Endothelial cell of umbilical vein (primary cell): ENCODE measurements around the gene LRP1B. TPM values are rescaled to one million over a fixed set of nuclear protein-coding genes. Genes with fewer than 3 reads are reported as not detected.

ENCODE experiments used
- BruUV-seq: library from RNA; stranded (reverse); fragments of 400-500 nt; replicated peaks from 2 replicates; lab custom pipeline; 2021; lab: Mats Ljungman, UMichigan
- CTCF ChIA-PET: fragments of 300-600, 350-600 bp; sonication (Branson Sonifier 250); formaldehyde crosslinking; loops from one replicate; lab custom pipeline; 2021; ENCODE audit warnings: antibody characterized with exemption, inconsistent platforms; lab: Charles Lee
- POLR2A ChIA-PET: fragments of 300-600, 350-600 bp; sonication (Branson Sonifier 250); formaldehyde crosslinking; loops from one replicate; lab custom pipeline; 2021; ENCODE audit warnings: antibody characterized with exemption, inconsistent platforms; lab: Charles Lee
- DNase-seq: peaks from one replicate; pipeline ENCODE4 v3.0.0-alpha.2; 2011; ENCODE audit warnings: low read depth, low spot score
- FAIRE-seq: peaks from 2 replicates; lab custom pipeline; 2011; peaks lifted over from hg19 to GRCh38; lab: Jason Lieb, UNC
- H2AFZ ChIP-seq: 2 replicates; pipeline ENCODE4 v1.6.0; 2012; ENCODE audit warnings: low read depth, low read length, control low read depth, inconsistent platforms
- H3K27ac ChIP-seq: 2 replicates; pipeline ENCODE4 v1.5.1; 2011; ENCODE audit warnings: low read depth, mild to moderate bottlenecking, control low read depth, low read length, moderate library complexity; ENCODE audit not compliant: insufficient read depth
- H3K27me3 ChIP-seq, 2 experiments: 2 replicates each; pipeline versions ENCODE4 v1.6.0 to v1.6.1; 2011; ENCODE audit warnings: low read length in 2 of 2, mixed read lengths in 1 of 2; ENCODE audit not compliant: control insufficient read depth in 2 of 2, insufficient read depth in 2 of 2
- H3K36me3 ChIP-seq, 2 experiments: 2 replicates in 1 of 2; 3 replicates in 1 of 2; pipeline ENCODE4 v1.5.1; 2011; ENCODE audit warnings: low read length in 2 of 2, mild to moderate bottlenecking in 1 of 2, moderate library complexity in 1 of 2; ENCODE audit not compliant: control insufficient read depth in 2 of 2, insufficient read depth in 2 of 2; ENCODE audit errors: extremely low read depth in 1 of 2
- H3K4me1 ChIP-seq: 3 replicates; pipeline ENCODE4 v1.5.1; 2011; ENCODE audit warnings: mild to moderate bottlenecking, low read length; ENCODE audit not compliant: control insufficient read depth, insufficient read depth; ENCODE audit errors: extremely low read depth
- H3K4me2 ChIP-seq: 2 replicates; pipeline ENCODE4 v1.6.1; 2011; ENCODE audit warnings: low read length, control low read depth, mixed read lengths; ENCODE audit not compliant: insufficient read depth
- H3K4me3 ChIP-seq, 3 experiments: fragments of 200-600 bp in 1 of 3; sonication (generic), shearing (Covaris generic) in 1 of 3; replicated peaks in 1 of 3; 2 replicates each; pipeline ENCODE4 v1.5.1; 2011 to 2016; ENCODE audit warnings: control low read depth in 3 of 3, low read length in 3 of 3, mild to moderate bottlenecking in 2 of 3, inconsistent platforms in 1 of 3, low read depth in 1 of 3, moderate library complexity in 1 of 3; ENCODE audit not compliant: insufficient read depth in 1 of 3
- H3K79me2 ChIP-seq: 2 replicates; pipeline ENCODE4 v1.6.0; 2012; ENCODE audit warnings: low read length, inconsistent platforms; ENCODE audit not compliant: control insufficient read depth, insufficient read depth
- H3K9ac ChIP-seq: replicated peaks from 2 replicates; pipeline ENCODE3; 2011; ENCODE audit warnings: low read length, control low read depth; ENCODE audit not compliant: insufficient read depth; ENCODE audit errors: extremely low read depth
- H3K9me1 ChIP-seq: replicated peaks from 3 replicates; pipeline ENCODE4 v1.6.0; 2011; ENCODE audit warnings: mild to moderate bottlenecking, low read length; ENCODE audit not compliant: control insufficient read depth, insufficient read depth; ENCODE audit errors: extremely low read depth
- H3K9me3 ChIP-seq: replicated peaks from 2 replicates; pipeline ENCODE4 v1.5.1; 2012; ENCODE audit warnings: low read length, inconsistent platforms; ENCODE audit not compliant: control insufficient read depth, insufficient read depth
- H4K20me1 ChIP-seq: replicated peaks from 2 replicates; pipeline ENCODE3; 2011; ENCODE audit warnings: mild to moderate bottlenecking, low read length; ENCODE audit not compliant: control insufficient read depth, insufficient read depth; ENCODE audit errors: extremely low read depth
- CTCF ChIP-seq, 2 donors: IDR thresholded peaks; 1 replicate in 1 of 2; 2 replicates in 1 of 2; pipeline ENCODE4 v1.5.1; 2011; ENCODE audit warnings: low read length in 2 of 2, mild to moderate bottlenecking in 2 of 2, moderate library complexity in 2 of 2, control low read depth in 1 of 2, inconsistent platforms in 1 of 2, low read depth in 1 of 2; ENCODE audit not compliant: insufficient read depth in 1 of 2; ENCODE audit errors: extremely low read depth in 1 of 2
- EZH2 ChIP-seq: IDR thresholded peaks from 2 replicates; pipeline ENCODE4 v1.6.1; 2012; ENCODE audit warnings: borderline replicate concordance, low read depth, mild to moderate bottlenecking, moderate library complexity, low read length, inconsistent platforms; ENCODE audit not compliant: severe bottlenecking
- FOS ChIP-seq: IDR thresholded peaks from 2 replicates; pipeline ENCODE4 v1.6.1; 2011; ENCODE audit warnings: mild to moderate bottlenecking, low read length, moderate library complexity, borderline replicate concordance; ENCODE audit not compliant: insufficient read depth
- GATA2 ChIP-seq: IDR thresholded peaks from 2 replicates; pipeline ENCODE4 v1.7.0; 2011; ENCODE audit warnings: low read depth, mild to moderate bottlenecking, moderate library complexity, mixed read lengths, low read length; ENCODE audit not compliant: insufficient read length, insufficient read depth
- JUN ChIP-seq: IDR thresholded peaks from 2 replicates; pipeline ENCODE4 v1.6.1; 2011; ENCODE audit warnings: borderline replicate concordance, low read depth; ENCODE audit not compliant: insufficient read length, insufficient read depth
- MAX ChIP-seq: IDR thresholded peaks from 2 replicates; pipeline ENCODE4 v1.6.1; 2011; ENCODE audit not compliant: insufficient read depth, insufficient read length
- MYC ChIP-seq: IDR thresholded peaks from one replicate; pipeline ENCODE4 v1.6.1; 2011; ENCODE audit warnings: mild to moderate bottlenecking, low read depth, low read length
- POLR2A ChIP-seq: IDR thresholded peaks from 2 replicates; pipeline ENCODE4 v1.6.1; 2012; ENCODE audit warnings: low read depth, mild to moderate bottlenecking, control low read depth, low read length
- POLR2AphosphoS5 ChIP-seq: IDR thresholded peaks from 2 replicates; pipeline ENCODE4 v1.6.1; 2012; ENCODE audit warnings: low read depth, mild to moderate bottlenecking, control low read depth, low read length, moderate library complexity; ENCODE audit not compliant: insufficient read depth
- dilution Hi-C: fragments of 300-500 bp; cut with MboI; formaldehyde crosslinking; loops from one replicate; pipeline ENCODE4 v1.15.0; 2019; ENCODE audit warnings: low sequenced_read_pairs; ENCODE audit not compliant: extremely low pct_ligation_motif_present
- intact Hi-C: fragments of 100-400 bp; cut with micrococcal nuclease; formaldehyde crosslinking; loops from one replicate; pipeline ENCODE4 v1.10.0; 2022
- polyA plus RNA-seq, 4 experiments: library from polyadenylated mRNA; depleted of rRNA in 3 of 4; stranded (reverse) in 3 of 4; unstranded in 1 of 4; fragments of >200 nt; gene quantifications; 2 replicates each; pipeline versions ENCODE4 v1.2.1 to v1.2.3, GENCODE V29; 2011 to 2012; ENCODE audit warnings: missing spikeins in 1 of 4
- total RNA-seq: library from RNA; stranded (reverse); gene quantifications from 2 replicates; pipeline ENCODE4 v1.2.3, GENCODE V29; 2021

The LRP1B gene
- total and polyA plus RNA-seq, 2 donors (not counting 3 experiments of a cell fraction or from before 2014, with no cell fraction given), result 0.03 to 0.07 TPM

- dilution Hi-C loops, result no loop called here
- Histone ChIP-seq H3K79me2 (no peaks in the 10 kb centered on the region), H3K36me3 (no peaks in the 10 kb centered on the region), H3K9me1 (no peaks in the 10 kb centered on the region), H2AFZ (no peak overlapping the region), H3K9ac (no peak overlapping the region), H3K9me3 (no peaks in the 10 kb centered on the region), H3K27me3 (no peaks in the 10 kb centered on the region), H3K27ac (no peak overlapping the region), H3K4me3 (no peak overlapping the region), H3K4me1 (no peaks in the 10 kb centered on the region), H4K20me1 (no peaks in the 10 kb centered on the region), H3K4me2 (no peak overlapping the region)
- DNase-seq (no peak), FAIRE-seq (no peak)
- ChIA-PET CTCF (interaction anchor here (0.6 kb wide), 1 partner anchor 35 kb away, joined by 3 read pairs; no protein-coding TSS in a partner anchor), POLR2A (no interaction called here)
- intact Hi-C loops, result no loop called here
- TF ChIP-seq POLR2AphosphoS5, result no peak
- no peak for TF ChIP-seq JUN
- no TSS peak for BruUV-seq
These were observed 1005.4 kb downstream of the LRP1B start for GRCh38 chr2:141125432-141125831.

- H3K4me3 ChIP-seq, result no peak overlapping the region
- no peak overlapping the region for H2AFZ ChIP-seq
- H3K4me1 ChIP-seq, result no peaks in the 10 kb centered on the region
- H3K27me3 ChIP-seq, result no peaks in the 10 kb centered on the region
- FAIRE-seq (no peak), DNase-seq (no peak)
- H3K9ac ChIP-seq, result no peak overlapping the region
- ChIA-PET POLR2A (no interaction called here), CTCF (no interaction called here)
- H3K79me2 ChIP-seq, result no peaks in the 10 kb centered on the region
- no peaks in the 10 kb centered on the region for H3K9me1 ChIP-seq
- TF ChIP-seq POLR2AphosphoS5 (no peak), EZH2 (no peak), GATA2 (no peak), MYC (no peak), FOS (no peak), MAX (no peak), POLR2A (no peak), JUN (no peak), CTCF (IDR thresholded peaks at IDR 0.05; ENCODE audit: extremely low read depth in 1 of 2, insufficient read depth in 1 of 2, low read depth in 1 of 2, low read length in 2 of 2) (no peak)
- intact Hi-C loops (no loop called here), dilution Hi-C loops (no loop called here)
- no peaks in the 10 kb centered on the region for H3K36me3 ChIP-seq
- no peak overlapping the region for H3K27ac ChIP-seq
- no peaks in the 10 kb centered on the region for H3K9me3 ChIP-seq
- H4K20me1 ChIP-seq, result no peaks in the 10 kb centered on the region
- no peak overlapping the region for H3K4me2 ChIP-seq
- BruUV-seq, result no TSS peak
These were observed 1012.0 kb downstream of the LRP1B start for GRCh38 chr2:141118836-141119235.
